ENCODE data around the gene TMEM108.

Gene TMEM108

GRCh38 chr3:133038731-133039375 lies 662 bp downstream of the TMEM108 start:
- Histone ChIP-seq H3K27me3 (ENCODE audit: insufficient read depth, insufficient read length) (peaks cover 28% of the 10 kb centered on the region), H3K4me1 (ENCODE audit: insufficient read depth, insufficient read length) (no peaks in the 10 kb centered on the region), H3K4me3 (ENCODE audit: insufficient read length, low read depth) (peak overlapping the region; percentile 71), H3K9ac (ENCODE audit: insufficient read length, low read depth) (peak overlapping the region; percentile 65), H3K36me3 (ENCODE audit: insufficient read depth, insufficient read length, low read length) (no peaks in the 10 kb centered on the region), H3K9me3 (ENCODE audit: insufficient read depth, low read length) (peaks cover 4% of the 10 kb centered on the region; the same call in 1 of the 2 replicates)
- DNase-seq (ENCODE audit: low read depth, low spot score), result peak; percentile 30
- TF ChIP-seq SUZ12 (IDR thresholded peaks at IDR 0.05; ENCODE audit: extremely low read depth, insufficient read depth, insufficient read length) (no peak), YY1 (IDR thresholded peaks at IDR 0.05; ENCODE audit: insufficient read depth, insufficient read length) (no peak), ZNF274 (IDR thresholded peaks at IDR 0.05; ENCODE audit: low read depth, low read length) (no peak)

- Histone ChIP-seq H3K27me3 (ENCODE audit: insufficient read depth, insufficient read length) (peaks cover 28% of the 10 kb centered on the region), H3K9me3 (ENCODE audit: insufficient read depth, low read length) (peaks cover 4% of the 10 kb centered on the region; the same call in 1 of the 2 replicates), H3K36me3 (ENCODE audit: insufficient read depth, insufficient read length, low read length) (no peaks in the 10 kb centered on the region), H3K4me1 (ENCODE audit: insufficient read depth, insufficient read length) (no peaks in the 10 kb centered on the region), H3K9ac (ENCODE audit: insufficient read length, low read depth) (no peak overlapping the region), H3K4me3 (ENCODE audit: insufficient read length, low read depth) (no peak overlapping the region)
- TF ChIP-seq ZNF274 (IDR thresholded peaks at IDR 0.05; ENCODE audit: low read depth, low read length), result no peak
- no peak for TF ChIP-seq SUZ12 (IDR thresholded peaks at IDR 0.05; ENCODE audit: extremely low read depth, insufficient read depth, insufficient read length)
- no peak for TF ChIP-seq YY1 (IDR thresholded peaks at IDR 0.05; ENCODE audit: insufficient read depth, insufficient read length)
- DNase-seq (ENCODE audit: low read depth, low spot score), result peak; percentile 83
Observed at GRCh38 chr3:133040696-133041523, 2.7 kb downstream of the TMEM108 start.

GRCh38 chr3:133041524-133041829 lies 3.3 kb downstream of the TMEM108 start:
- Histone ChIP-seq H3K9ac (ENCODE audit: insufficient read length, low read depth) (no peak overlapping the region), H3K27me3 (ENCODE audit: insufficient read depth, insufficient read length) (peaks cover 28% of the 10 kb centered on the region), H3K4me1 (ENCODE audit: insufficient read depth, insufficient read length) (no peaks in the 10 kb centered on the region), H3K9me3 (ENCODE audit: insufficient read depth, low read length) (peaks cover 4% of the 10 kb centered on the region; the same call in 1 of the 2 replicates), H3K4me3 (ENCODE audit: insufficient read length, low read depth) (no peak overlapping the region), H3K36me3 (ENCODE audit: insufficient read depth, insufficient read length, low read length) (no peaks in the 10 kb centered on the region)
- DNase-seq (ENCODE audit: low read depth, low spot score), result no peak
- TF ChIP-seq ZNF274 (IDR thresholded peaks at IDR 0.05; ENCODE audit: low read depth, low read length) (no peak), YY1 (IDR thresholded peaks at IDR 0.05; ENCODE audit: insufficient read depth, insufficient read length) (no peak)

GRCh38 chr3:133042778-133043177 lies 4.6 kb downstream of the TMEM108 start:
- no peaks in the 10 kb centered on the region for H3K36me3 ChIP-seq (ENCODE audit: insufficient read depth, insufficient read length, low read length)
- no peak for DNase-seq (ENCODE audit: low read depth, low spot score)
- no peak for TF ChIP-seq SUZ12 (IDR thresholded peaks at IDR 0.05; ENCODE audit: extremely low read depth, insufficient read depth, insufficient read length)
- TF ChIP-seq ZNF274 (IDR thresholded peaks at IDR 0.05; ENCODE audit: low read depth, low read length), result no peak
- no peak for TF ChIP-seq YY1 (IDR thresholded peaks at IDR 0.05; ENCODE audit: insufficient read depth, insufficient read length)
- peaks cover 16% of the 10 kb centered on the region for H3K27me3 ChIP-seq (ENCODE audit: insufficient read depth, insufficient read length)
- H3K4me1 ChIP-seq (ENCODE audit: insufficient read depth, insufficient read length), result no peaks in the 10 kb centered on the region
- H3K9me3 ChIP-seq (ENCODE audit: insufficient read depth, low read length), result no peaks in the 10 kb centered on the region; the same call in 1 of the 2 replicates
- H3K9ac ChIP-seq (ENCODE audit: insufficient read length, low read depth), result no peak overlapping the region
- no peak overlapping the region for H3K4me3 ChIP-seq (ENCODE audit: insufficient read length, low read depth)

GRCh38 chr3:133047980-133048379 lies 9.8 kb downstream of the TMEM108 start:
- no peaks in the 10 kb centered on the region for H3K9me3 ChIP-seq (ENCODE audit: insufficient read depth, low read length)
- H3K9ac ChIP-seq (ENCODE audit: insufficient read length, low read depth), result no peak overlapping the region
- H3K27me3 ChIP-seq (ENCODE audit: insufficient read depth, insufficient read length), result no peaks in the 10 kb centered on the region
- no peaks in the 10 kb centered on the region for H3K36me3 ChIP-seq (ENCODE audit: insufficient read depth, insufficient read length, low read length)
- no peak overlapping the region for H3K4me3 ChIP-seq (ENCODE audit: insufficient read length, low read depth)
- no peaks in the 10 kb centered on the region for H3K4me1 ChIP-seq (ENCODE audit: insufficient read depth, insufficient read length)
- DNase-seq (ENCODE audit: low read depth, low spot score), result no peak
- no peak for TF ChIP-seq ZNF274 (IDR thresholded peaks at IDR 0.05; ENCODE audit: low read depth, low read length)
- no peak for TF ChIP-seq SUZ12 (IDR thresholded peaks at IDR 0.05; ENCODE audit: extremely low read depth, insufficient read depth, insufficient read length)
- no peak for TF ChIP-seq YY1 (IDR thresholded peaks at IDR 0.05; ENCODE audit: insufficient read depth, insufficient read length)

GRCh38 chr3:133049491-133049890 lies 11.3 kb downstream of the TMEM108 start:
- Histone ChIP-seq H3K9ac (ENCODE audit: insufficient read length, low read depth) (no peak overlapping the region), H3K36me3 (ENCODE audit: insufficient read depth, insufficient read length, low read length) (no peaks in the 10 kb centered on the region), H3K9me3 (ENCODE audit: insufficient read depth, low read length) (no peaks in the 10 kb centered on the region), H3K4me3 (ENCODE audit: insufficient read length, low read depth) (no peak overlapping the region), H3K4me1 (ENCODE audit: insufficient read depth, insufficient read length) (no peaks in the 10 kb centered on the region), H3K27me3 (ENCODE audit: insufficient read depth, insufficient read length) (no peaks in the 10 kb centered on the region)
- no peak for DNase-seq (ENCODE audit: low read depth, low spot score)
- no peak for TF ChIP-seq SUZ12 (IDR thresholded peaks at IDR 0.05; ENCODE audit: extremely low read depth, insufficient read depth, insufficient read length)
- no peak for TF ChIP-seq ZNF274 (IDR thresholded peaks at IDR 0.05; ENCODE audit: low read depth, low read length)

GRCh38 chr3:133050891-133051290 lies 12.7 kb downstream of the TMEM108 start:
- Histone ChIP-seq H3K4me3 (ENCODE audit: insufficient read length, low read depth) (no peak overlapping the region), H3K27me3 (ENCODE audit: insufficient read depth, insufficient read length) (no peaks in the 10 kb centered on the region), H3K9me3 (ENCODE audit: insufficient read depth, low read length) (no peaks in the 10 kb centered on the region), H3K36me3 (ENCODE audit: insufficient read depth, insufficient read length, low read length) (no peaks in the 10 kb centered on the region), H3K4me1 (ENCODE audit: insufficient read depth, insufficient read length) (no peaks in the 10 kb centered on the region), H3K9ac (ENCODE audit: insufficient read length, low read depth) (no peak overlapping the region)
- TF ChIP-seq SUZ12 (IDR thresholded peaks at IDR 0.05; ENCODE audit: extremely low read depth, insufficient read depth, insufficient read length), result no peak
- no peak for DNase-seq (ENCODE audit: low read depth, low spot score)

Measured in NT2/D1 (cell line).